GM12878 (cell line): ENCODE data around the gene RBM12. TPM values are rescaled to one million over a fixed set of nuclear protein-coding genes. Genes with fewer than 3 reads are reported as not detected.

ENCODE experiments used
- ATAC-seq: fragments of 200-7000 bp; cut with Tn5 transposase; 3 replicates; pipeline ENCODE4 v1.9.1; 2020; ENCODE audit warnings: mild to moderate bottlenecking, moderate library complexity
- BruUV-seq: library from RNA; stranded (reverse); fragments of 400-500 nt; replicated peaks from 2 replicates; lab custom pipeline; 2021; lab: Mats Ljungman, UMichigan
- CTCF ChIA-PET: fragments of 300-600 bp; sonication (Branson Sonifier 250); formaldehyde crosslinking; extraction: SDS; loops from one replicate; lab custom pipeline; 2021; ENCODE audit warnings: inconsistent platforms; lab: Yijun Ruan, JAX
- POLR2A ChIA-PET: fragments of 350-600 bp; formaldehyde crosslinking; extraction: SDS; loops from one replicate; lab custom pipeline; 2021; ENCODE audit warnings: inconsistent platforms; lab: Charles Lee
- RAD21 ChIA-PET: fragments of 300-600 bp; sonication (Branson Sonifier 250); formaldehyde crosslinking; loops from one replicate; lab custom pipeline; 2023; ENCODE audit warnings: antibody characterized with exemption; ENCODE audit not compliant: unreplicated experiment; lab: Charles Lee
- SMC1A ChIA-PET: fragments of 300-600 bp; sonication (Branson Sonifier 250); formaldehyde crosslinking; loops from one replicate; lab custom pipeline; 2023; ENCODE audit not compliant: unreplicated experiment, uncharacterized antibody; lab: Charles Lee
- DNase-seq: peaks from one replicate; pipeline ENCODE4 v3.0.0-alpha.2; 2011; ENCODE audit warnings: low read depth, low spot score
- FAIRE-seq: peaks from 3 replicates; lab custom pipeline; 2011; peaks lifted over from hg19 to GRCh38; lab: Jason Lieb, UNC
- H2AFZ ChIP-seq: 2 replicates; pipeline ENCODE4 v1.6.0; 2011; ENCODE audit warnings: low read depth, low read length, control low read depth; ENCODE audit not compliant: control insufficient read depth
- H3K27ac ChIP-seq: 2 replicates; pipeline ENCODE4 v1.5.1; 2011; ENCODE audit warnings: control low read depth; ENCODE audit not compliant: control insufficient read depth, insufficient read depth
- H3K27me3 ChIP-seq, 2 experiments: replicated peaks in 1 of 2; 2 replicates each; pipeline versions ENCODE4 v1.6.0 to v1.6.1; 2011; ENCODE audit warnings: low read length in 1 of 2; ENCODE audit not compliant: control insufficient read depth in 2 of 2, insufficient read depth in 2 of 2
- H3K36me3 ChIP-seq, 2 experiments: 2 replicates each; pipeline ENCODE4 v1.5.1; 2011; ENCODE audit warnings: low read length in 1 of 2; ENCODE audit not compliant: control insufficient read depth in 2 of 2, insufficient read depth in 2 of 2
- H3K4me1 ChIP-seq: 2 replicates; pipeline ENCODE4 v1.6.1; 2011; ENCODE audit warnings: mild to moderate bottlenecking, low read length, moderate library complexity, mixed read lengths; ENCODE audit not compliant: control insufficient read depth, insufficient read depth
- H3K4me2 ChIP-seq: 2 replicates; pipeline ENCODE4 v1.6.0; 2011; ENCODE audit warnings: control low read depth; ENCODE audit not compliant: control insufficient read depth, insufficient read depth
- H3K4me3 ChIP-seq: fragments of 200-600 bp; sonication (generic); 2 replicates; pipeline ENCODE4 v1.5.1; 2016
- H3K79me2 ChIP-seq: 2 replicates; pipeline ENCODE4 v1.6.0; 2011; ENCODE audit warnings: low read length; ENCODE audit not compliant: control insufficient read depth, insufficient read depth
- H3K9ac ChIP-seq: 2 replicates; pipeline ENCODE4 v1.8.0; 2011; ENCODE audit warnings: low read length, control low read depth, mixed read lengths; ENCODE audit not compliant: control insufficient read depth, insufficient read depth
- H3K9me3 ChIP-seq: replicated peaks from 3 replicates; pipeline ENCODE4 v1.5.1; 2011; ENCODE audit warnings: mild to moderate bottlenecking, low read length; ENCODE audit not compliant: control insufficient read depth, insufficient read depth
- H4K20me1 ChIP-seq: 2 replicates; pipeline ENCODE4 v1.6.0; 2011; ENCODE audit not compliant: control insufficient read depth, insufficient read depth
- E2F4 ChIP-seq: IDR thresholded peaks from 2 replicates; pipeline ENCODE4 v1.6.1; 2012; ENCODE audit warnings: low read depth, low read length, improper control_type of control experiment
- HCFC1 ChIP-seq: fragments of 150-350 bp; IDR thresholded peaks from 2 replicates; pipeline ENCODE4 v1.6.1; 2014; ENCODE audit warnings: low read length
- HDGF ChIP-seq: fragments of 450-650 bp; IDR thresholded peaks from 2 replicates; pipeline ENCODE4 v1.6.1; 2016; ENCODE audit warnings: antibody characterized with exemption
- MYB ChIP-seq: fragments of 150-350 bp; IDR thresholded peaks from 2 replicates; pipeline ENCODE4 v1.6.1; 2014; ENCODE audit warnings: mild to moderate bottlenecking, low read depth, low read length, borderline replicate concordance
- NFIC ChIP-seq: IDR thresholded peaks from 2 replicates; pipeline ENCODE4 v1.6.1; 2012; ENCODE audit warnings: low read depth, mild to moderate bottlenecking, inconsistent platforms, low read length, moderate library complexity
- NR2F1 ChIP-seq: fragments of 450-650 bp; conservative IDR thresholded peaks from 2 replicates; pipeline ENCODE4 v1.6.1; 2017; ENCODE audit warnings: mild to moderate bottlenecking
- WGBS: methylation state at CpG from one replicate; pipeline ENCODE4 v1.1.6; 2016; ENCODE audit warnings: low lambda C conversion rate; ENCODE audit not compliant: insufficient replicate concordance, insufficient coverage; ENCODE audit errors: missing lambda C conversion rate; 5-methylcytosine and 5-hydroxymethylcytosine counted together
- in situ Hi-C: fragments of 300-500 bp; cut with MboI; formaldehyde crosslinking; loops from 9 replicates; pipeline ENCODE4 v1.14.3; 2018; ENCODE audit warnings: mixed read lengths
- intact Hi-C: fragments of 100-400 bp; cut with micrococcal nuclease; formaldehyde crosslinking; loops from one replicate; pipeline ENCODE4 v1.14.2; 2022; ENCODE audit not compliant: unreplicated experiment
- polyA plus RNA-seq, 11 experiments: library from polyadenylated mRNA; depleted of rRNA in 4 of 11; unstranded in 6 of 11; stranded (reverse) in 5 of 11; fragments of >200 nt; fragmentation: Nextera tagmentation in 4 of 11; fragmentation: Illumina TruSeq in 1 of 11; extraction: Ambion mirVana in 4 of 11; extraction: Trizol in 1 of 11; gene quantifications; 1 replicate in 1 of 11; 2 replicates in 10 of 11; pipeline versions ENCODE4 v1.2.1 to v1.2.3, GENCODE V29; 2011 to 2016; ENCODE audit warnings: inconsistent platforms in 2 of 11, missing spikeins in 2 of 11, low read depth in 1 of 11
- total RNA-seq, 4 experiments: library from RNA; depleted of rRNA in 3 of 4; stranded (reverse); fragments of >200 nt in 3 of 4; fragmentation: Illumina TruSeq in 1 of 4; extraction: Trizol in 1 of 4; gene quantifications; 2 replicates each; pipeline versions ENCODE4 v1.2.1 to v1.2.3, GENCODE V29; 2013 to 2021

RBM12 gene
- total and polyA plus RNA-seq, 10 of the 15 experiments (the other 5 are each of a cell fraction or from before 2014, with no cell fraction given) = 4.7 to 153 (median 58.5) TPM

GRCh38 chr20:35607003-35607735 lies 57.5 kb downstream of the RBM12 start:
- Histone ChIP-seq H3K4me2 (peak overlapping the region; percentile 49), H3K79me2 (no peaks in the 10 kb centered on the region), H3K27me3 (no peaks in the 10 kb centered on the region; a peak in 1 of 4 replicates), H2AFZ (no peak overlapping the region), H3K4me3 (no peak overlapping the region), H3K4me1 (peaks cover 26% of the 10 kb centered on the region), H3K36me3 (no peaks in the 10 kb centered on the region), H3K9ac (no peak overlapping the region), H3K27ac (no peak overlapping the region), H4K20me1 (no peaks in the 10 kb centered on the region), H3K9me3 (no peaks in the 10 kb centered on the region)
- TF ChIP-seq NFIC (0 out of 2 replicates have a peak, but pooled peaks have one; percentile 19), HDGF (no peak), MYB (no peak), E2F4 (no peak), NR2F1 (no peak), HCFC1 (no peak)
- no peak for DNase-seq
- SMC1A ChIA-PET = interaction anchor here (0.6 to 1.0 kb wide), 4 partner anchors 53 to 143 kb away, joined by 3 to 4 read pairs (median 4); no protein-coding TSS in a partner anchor
- intact Hi-C loops = no loop called here
- in situ Hi-C loops = no loop called here
- RAD21 ChIA-PET = interaction anchor here (0.7 to 1.1 kb wide), 2 partner anchors 8 to 279 kb away, joined by 3 read pairs; partner anchors contain the start of gene SPAG4
- WGBS = 46% methylated on average over 14 of the region's 14 CpGs
- CTCF ChIA-PET = interaction anchor here (1.0 kb wide), 2 partner anchors 12 to 54 kb away, joined by 3 to 4 read pairs; no protein-coding TSS in a partner anchor
- FAIRE-seq = no peak
- no TSS peak for BruUV-seq
- ATAC-seq = no peak; the same call in 2 of the 3 replicates
- POLR2A ChIA-PET = interaction anchor here (0.8 kb wide), 1 partner anchor 137 kb away, joined by 3 read pairs; no protein-coding TSS in a partner anchor
